ENCODE results near the gene HRAS.

HRAS gene

GRCh38 chr11:492427-493226 lies 42.7 kb downstream of the HRAS start:
- DNase-seq (ENCODE audit: low read depth) = no peak

GRCh38 chr11:491358-491757 lies 44.0 kb downstream of the HRAS start:
- no peak for DNase-seq (ENCODE audit: low read depth)

GRCh38 chr11:490930-491260 lies 44.5 kb downstream of the HRAS start:
- no peak for DNase-seq (ENCODE audit: low read depth)

GRCh38 chr11:490186-490929 lies 45.0 kb downstream of the HRAS start:
- no peak for DNase-seq (ENCODE audit: low read depth)

GRCh38 chr11:489610-490185 lies 45.7 kb downstream of the HRAS start:
- DNase-seq (ENCODE audit: low read depth) = no peak

- DNase-seq (ENCODE audit: low read depth) = no peak
These were observed 46.4 kb downstream of the HRAS start for GRCh38 chr11:488992-489391.

GRCh38 chr11:488579-488978 lies 46.8 kb downstream of the HRAS start:
- DNase-seq (ENCODE audit: low read depth) = no peak

GRCh38 chr11:488062-488461 lies 47.3 kb downstream of the HRAS start:
- no peak for DNase-seq (ENCODE audit: low read depth)

- DNase-seq (ENCODE audit: low read depth) = no peak
These were observed 47.8 kb downstream of the HRAS start for GRCh38 chr11:487571-488021.

- no peak for DNase-seq (ENCODE audit: low read depth)
These were observed 49.2 kb downstream of the HRAS start for GRCh38 chr11:486189-486588.

GRCh38 chr11:484616-485015 lies 50.8 kb downstream of the HRAS start:
- no peak for DNase-seq (ENCODE audit: low read depth)

Measured in CMK (cell line).